Measurements from ENCODE around the gene GBF1. TPM values are rescaled to one million over a fixed set of nuclear protein-coding genes. Genes with fewer than 3 reads are reported as not detected.
A peak's percentile ranks its signal among the peaks of the same experiment; 100 is the strongest.

Gene GBF1
- total RNA-seq, 2 experiments from 2014 or later: 33.1 to 37.5 TPM

DNA sequence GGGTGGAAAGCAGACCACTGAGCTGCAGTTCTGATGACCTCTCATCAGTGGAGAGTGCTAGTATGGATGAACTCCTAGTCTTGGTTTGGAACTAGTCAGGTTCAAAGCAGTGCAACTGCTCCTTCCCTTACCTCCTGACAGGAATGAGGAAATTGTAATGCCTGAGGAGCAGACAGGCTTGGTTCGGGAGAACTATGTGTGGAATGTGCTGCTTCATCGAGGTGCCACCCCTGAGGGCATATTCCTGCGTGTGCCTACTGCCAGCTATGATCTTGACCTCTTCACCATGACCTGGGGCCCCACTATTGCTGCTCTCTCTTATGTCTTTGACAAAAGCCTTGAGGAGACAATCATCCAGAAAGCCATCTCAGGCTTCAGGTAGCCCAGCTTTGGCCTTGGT is 122.7 kb downstream of the GBF1 start:
- peaks cover 65% of the 10 kb centered on the region for H3K36me3 Mint-ChIP-seq (ENCODE audit: low read depth)
- DNase-seq (no peak), ATAC-seq (no peak)
- H3K27me3 Mint-ChIP-seq: no peaks in the 10 kb centered on the region
- ChIA-PET POLR2A (interaction anchor here (1.3 to 1.5 kb wide), 2 partner anchors 137 to 274 kb away, joined by 4 to 5 read pairs; no protein-coding TSS in a partner anchor), CTCF (interaction anchor here (0.6 to 1.5 kb wide), 5 partner anchors 21 to 152 kb away, joined by 3 to 6 read pairs (median 3); no protein-coding TSS in a partner anchor)
- no peaks in the 10 kb centered on the region for H3K4me1 Mint-ChIP-seq
- intact Hi-C loops (cut with DNase I, micrococcal nuclease): no loop called here
- no peak overlapping the region for H3K4me3 Mint-ChIP-seq
- no peak overlapping the region for H3K27ac Mint-ChIP-seq
- H3K9me3 Mint-ChIP-seq (ENCODE audit: low read depth): no peaks in the 10 kb centered on the region

DNA sequence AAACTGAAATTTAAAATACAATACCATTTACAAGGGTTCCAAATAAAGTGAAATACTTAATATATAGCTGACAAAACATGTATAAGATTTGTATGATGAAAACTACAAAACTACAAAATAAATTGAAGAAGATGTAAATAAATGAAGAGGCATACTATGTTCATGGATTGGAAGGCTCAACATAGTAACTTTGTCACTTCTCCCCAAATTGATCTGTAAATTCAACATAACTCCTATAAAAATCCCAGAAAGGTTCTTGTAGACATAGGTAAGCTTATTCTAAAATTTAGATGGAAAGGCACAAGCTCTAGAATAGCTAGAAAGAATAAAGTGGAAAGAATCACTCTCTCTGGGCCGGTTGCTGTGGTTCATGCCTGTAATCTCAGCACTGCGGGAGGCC is 126.0 kb downstream of the GBF1 start:
- intact Hi-C loops (cut with DNase I, micrococcal nuclease): no loop called here
- POLR2A ChIA-PET: no interaction called here
- no peaks in the 10 kb centered on the region for H3K9me3 Mint-ChIP-seq (ENCODE audit: low read depth)

GRCh38 chr10:102375250-102375649 is 129.9 kb downstream of the GBF1 start:
- no peaks in the 10 kb centered on the region for H3K27me3 Mint-ChIP-seq
- POLR2A ChIA-PET: no interaction called here
- H3K27ac Mint-ChIP-seq: no peak overlapping the region
- intact Hi-C loops (cut with DNase I, micrococcal nuclease): loop anchor here in 1 of 2 experiments (5.0 kb wide), 1 partner anchor 207 kb away; no protein-coding TSS in a partner anchor
- peak; percentile 49 for ATAC-seq
- no peak overlapping the region for H3K4me3 Mint-ChIP-seq
- no peaks in the 10 kb centered on the region for H3K4me1 Mint-ChIP-seq
- peak; percentile 28 for DNase-seq
- no peaks in the 10 kb centered on the region for H3K9me3 Mint-ChIP-seq (ENCODE audit: low read depth)
- CTCF ChIA-PET: interaction anchor here (1.1 to 1.5 kb wide), 3 partner anchors 24 to 205 kb away, joined by 3 to 4 read pairs (median 4); no protein-coding TSS in a partner anchor
- peaks cover 51% of the 10 kb centered on the region for H3K36me3 Mint-ChIP-seq (ENCODE audit: low read depth)

More for the DNA sequence above, 126.0 kb downstream of the GBF1 start:
- CTCF ChIA-PET: interaction anchor here (0.7 to 1.4 kb wide), 5 partner anchors 12 to 140 kb away, joined by 3 to 5 read pairs (median 3); no protein-coding TSS in a partner anchor
- Mint-ChIP-seq H3K4me1 (no peaks in the 10 kb centered on the region), H3K4me3 (no peak overlapping the region), H3K27ac (no peak overlapping the region), H3K27me3 (no peaks in the 10 kb centered on the region), H3K36me3 (ENCODE audit: low read depth) (peaks cover 57% of the 10 kb centered on the region)
- ATAC-seq: no peak
- DNase-seq: no peak

GRCh38 chr10:102375867-102376266 is 130.5 kb downstream of the GBF1 start:
- DNase-seq (no peak), ATAC-seq (no peak)
- POLR2A ChIA-PET: no interaction called here
- Mint-ChIP-seq H3K27me3 (no peaks in the 10 kb centered on the region), H3K27ac (no peak overlapping the region), H3K4me1 (no peaks in the 10 kb centered on the region), H3K36me3 (ENCODE audit: low read depth) (peaks cover 50% of the 10 kb centered on the region), H3K9me3 (ENCODE audit: low read depth) (no peaks in the 10 kb centered on the region), H3K4me3 (no peak overlapping the region)
- CTCF ChIA-PET: interaction anchor here (0.6 to 1.5 kb wide), 5 partner anchors 24 to 206 kb away, joined by 3 to 4 read pairs (median 3); no protein-coding TSS in a partner anchor
- intact Hi-C loops (cut with DNase I, micrococcal nuclease): loop anchor here in 1 of 2 experiments (5.0 kb wide), 1 partner anchor 206 kb away; no protein-coding TSS in a partner anchor

DNA sequence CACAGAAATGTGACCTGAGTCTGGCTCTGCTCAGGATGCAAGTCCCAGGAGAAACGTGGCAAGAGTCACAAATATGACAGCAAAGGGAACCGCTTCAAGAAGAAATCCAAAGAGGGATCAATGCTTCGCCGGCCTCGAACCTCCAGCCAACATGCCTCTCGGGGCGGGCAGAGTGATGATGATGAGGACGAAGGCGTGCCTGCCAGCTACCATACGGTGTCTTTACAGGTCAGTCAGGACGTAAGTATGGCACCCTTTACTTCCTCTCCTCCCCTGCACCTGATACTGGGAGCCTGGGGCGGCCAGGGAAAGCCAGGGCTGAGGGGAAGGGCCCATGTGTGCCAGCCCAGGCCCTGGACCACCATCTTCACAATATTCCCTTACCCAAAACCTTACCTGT is 131.6 kb downstream of the GBF1 start:
- ATAC-seq: no peak
- Mint-ChIP-seq H3K9me3 (ENCODE audit: low read depth) (no peaks in the 10 kb centered on the region), H3K4me3 (no peak overlapping the region), H3K27me3 (no peaks in the 10 kb centered on the region), H3K36me3 (ENCODE audit: low read depth) (peaks cover 51% of the 10 kb centered on the region), H3K27ac (no peak overlapping the region), H3K4me1 (no peaks in the 10 kb centered on the region)
- POLR2A ChIA-PET: no interaction called here
- no peak for DNase-seq
- CTCF ChIA-PET: interaction anchor here (0.7 to 1.2 kb wide), 2 partner anchors 36 to 132 kb away, joined by 3 read pairs; partner anchors contain the start of gene GBF1
- intact Hi-C loops (cut with DNase I, micrococcal nuclease): loop anchor here in 1 of 2 experiments (5.0 kb wide), 1 partner anchor 205 kb away; no protein-coding TSS in a partner anchor

- Mint-ChIP-seq H3K27me3 (no peaks in the 10 kb centered on the region), H3K4me1 (peaks cover 2% of the 10 kb centered on the region), H3K4me3 (no peak overlapping the region), H3K27ac (no peak overlapping the region), H3K36me3 (ENCODE audit: low read depth) (peaks cover 42% of the 10 kb centered on the region), H3K9me3 (ENCODE audit: low read depth) (no peaks in the 10 kb centered on the region)
- ChIA-PET CTCF (interaction anchor here (1.0 to 2.4 kb wide), 2 partner anchors 28 to 99 kb away, joined by 3 to 7 read pairs; no protein-coding TSS in a partner anchor), POLR2A (interaction anchor here (0.6 kb wide), 1 partner anchor 119 kb away, joined by 3 read pairs; no protein-coding TSS in a partner anchor)
- intact Hi-C loops (cut with DNase I, micrococcal nuclease): loop anchor here in 1 of 2 experiments (5.0 kb wide), 1 partner anchor 203 kb away; no protein-coding TSS in a partner anchor
- DNase-seq: no peak
- ATAC-seq: no peak
These were observed 134.1 kb downstream of the GBF1 start for GRCh38 chr10:102379383-102379782.

DNA sequence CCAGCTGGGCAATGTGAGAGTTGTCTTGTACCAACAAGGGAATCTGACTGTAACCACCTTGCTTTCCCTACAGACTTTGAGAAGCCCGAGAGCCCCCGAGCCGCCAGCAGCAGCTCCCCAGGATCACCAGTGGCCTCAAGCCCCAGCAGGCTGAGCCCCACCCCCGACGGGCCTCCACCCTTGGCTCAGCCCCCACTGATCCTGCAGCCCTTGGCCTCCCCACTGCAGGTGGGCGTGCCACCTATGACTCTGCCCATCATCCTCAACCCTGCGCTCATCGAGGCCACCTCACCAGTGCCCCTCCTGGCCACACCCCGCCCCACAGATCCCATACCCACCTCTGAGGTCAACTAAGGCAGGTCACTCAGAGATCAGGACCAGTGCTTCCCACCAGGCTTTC is 136.7 kb downstream of the GBF1 start:
- no peak overlapping the region for H3K4me3 Mint-ChIP-seq
- H3K36me3 Mint-ChIP-seq (ENCODE audit: low read depth): peaks cover 30% of the 10 kb centered on the region
- ATAC-seq: no peak
- H3K4me1 Mint-ChIP-seq: peaks cover 2% of the 10 kb centered on the region
- POLR2A ChIA-PET: interaction anchor here (1.1 kb wide), 1 partner anchor 16 kb away, joined by 5 read pairs; no protein-coding TSS in a partner anchor
- H3K27me3 Mint-ChIP-seq: no peaks in the 10 kb centered on the region
- DNase-seq: no peak
- CTCF ChIA-PET: interaction anchor here (0.7 to 5.1 kb wide), 4 partner anchors 12 to 201 kb away, joined by 3 to 24 read pairs (median 5); partner anchors contain the start of gene NFKB2
- H3K9me3 Mint-ChIP-seq (ENCODE audit: low read depth): no peaks in the 10 kb centered on the region
- no peak overlapping the region for H3K27ac Mint-ChIP-seq
- intact Hi-C loops (cut with DNase I, micrococcal nuclease): no loop called here

GRCh38 chr10:102382871-102383270 is 137.5 kb downstream of the GBF1 start:
- H3K4me1 Mint-ChIP-seq: peaks cover 2% of the 10 kb centered on the region
- intact Hi-C loops (cut with DNase I, micrococcal nuclease): no loop called here
- DNase-seq (no peak), ATAC-seq (no peak)
- no peak overlapping the region for H3K4me3 Mint-ChIP-seq
- H3K9me3 Mint-ChIP-seq (ENCODE audit: low read depth): no peaks in the 10 kb centered on the region
- H3K36me3 Mint-ChIP-seq (ENCODE audit: low read depth): peaks cover 30% of the 10 kb centered on the region
- CTCF ChIA-PET: interaction anchor here (0.5 to 5.6 kb wide), 6 partner anchors 11 to 210 kb away, joined by 3 to 30 read pairs (median 9); partner anchors contain the start of gene NFKB2
- no peak overlapping the region for H3K27ac Mint-ChIP-seq
- POLR2A ChIA-PET: no interaction called here
- no peaks in the 10 kb centered on the region for H3K27me3 Mint-ChIP-seq

- Mint-ChIP-seq H3K36me3 (ENCODE audit: low read depth) (peaks cover 25% of the 10 kb centered on the region), H3K4me1 (peaks cover 2% of the 10 kb centered on the region), H3K4me3 (no peak overlapping the region), H3K27me3 (no peaks in the 10 kb centered on the region), H3K27ac (no peak overlapping the region), H3K9me3 (ENCODE audit: low read depth) (no peaks in the 10 kb centered on the region)
- ChIA-PET CTCF (interaction anchor here (0.7 to 5.6 kb wide), 19 partner anchors 10 to 1967 kb away, joined by 3 to 30 read pairs (median 5); partner anchors contain the start of genes FBXL15 and NFKB2), POLR2A (no interaction called here)
- peak; percentile 51 for DNase-seq
- ATAC-seq: peak; percentile 64
- intact Hi-C loops (cut with DNase I, micrococcal nuclease): no loop called here
These were observed 138.7 kb downstream of the GBF1 start for GRCh38 chr10:102384053-102384452.

- DNase-seq (no peak), ATAC-seq (no peak)
- H3K9me3 Mint-ChIP-seq (ENCODE audit: low read depth): no peaks in the 10 kb centered on the region
- CTCF ChIA-PET: interaction anchor here (0.7 to 5.6 kb wide), 27 partner anchors 9 to 1968 kb away, joined by 3 to 30 read pairs (median 4); partner anchors contain the start of genes CUEDC2, FBXL15 and NFKB2
- H3K27ac Mint-ChIP-seq: no peak overlapping the region
- peaks cover 2% of the 10 kb centered on the region for H3K4me1 Mint-ChIP-seq
- POLR2A ChIA-PET: interaction anchor here (0.6 to 1.6 kb wide), 3 partner anchors 9 to 601 kb away, joined by 3 to 4 read pairs (median 4); no protein-coding TSS in a partner anchor
- H3K4me3 Mint-ChIP-seq: no peak overlapping the region
- no peaks in the 10 kb centered on the region for H3K27me3 Mint-ChIP-seq
- intact Hi-C loops (cut with DNase I, micrococcal nuclease): no loop called here
- H3K36me3 Mint-ChIP-seq (ENCODE audit: low read depth): peaks cover 22% of the 10 kb centered on the region
These were observed 139.5 kb downstream of the GBF1 start for GRCh38 chr10:102384606-102385429.

DNA sequence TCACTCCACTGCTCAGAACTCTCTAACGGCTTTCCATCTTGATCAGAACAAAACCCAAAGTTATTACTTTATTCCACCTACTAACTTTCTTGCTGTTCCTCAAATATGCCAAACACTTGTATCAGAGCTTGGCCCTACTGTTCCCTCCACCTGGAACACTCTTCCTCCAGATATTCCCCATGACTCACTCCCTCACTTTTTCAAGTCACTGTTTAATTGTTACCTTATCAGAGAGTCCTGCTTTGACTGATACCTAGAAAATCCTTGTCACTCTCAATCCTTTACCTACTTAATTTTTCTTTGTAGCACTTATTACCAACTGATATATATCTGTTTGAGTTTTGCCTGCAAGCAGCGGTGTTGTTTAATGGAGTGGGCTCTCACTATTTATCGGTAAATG is 144.6 kb downstream of the GBF1 start:
- ChIA-PET POLR2A (no interaction called here), CTCF (interaction anchor here (0.6 to 2.1 kb wide), 6 partner anchors 9 to 222 kb away, joined by 3 to 10 read pairs (median 3); no protein-coding TSS in a partner anchor)
- no peak overlapping the region for H3K4me3 Mint-ChIP-seq
- H3K27ac Mint-ChIP-seq: peak overlapping the region; percentile 5
- peaks cover 13% of the 10 kb centered on the region for H3K4me1 Mint-ChIP-seq
- DNase-seq (no peak), ATAC-seq (no peak)
- intact Hi-C loops (cut with DNase I, micrococcal nuclease): loop anchor here in 1 of 2 experiments (10.0 kb wide), 1 partner anchor 255 kb away; the partner anchor contains the start of gene TRIM8
- no peaks in the 10 kb centered on the region for H3K9me3 Mint-ChIP-seq (ENCODE audit: low read depth)
- peaks cover 6% of the 10 kb centered on the region for H3K36me3 Mint-ChIP-seq (ENCODE audit: low read depth)
- H3K27me3 Mint-ChIP-seq: no peaks in the 10 kb centered on the region
